ENCODE data around the gene GPSM1.
A peak's percentile ranks its signal among the peaks of the same experiment; 100 is the strongest.

Gene GPSM1

GRCh38 chr9:136308006-136308701, 19.2 kb upstream of the GPSM1 start:
- Histone ChIP-seq H3K4me3 (ENCODE audit: low read depth in 1 of 2, low read length in 2 of 2) (no peak overlapping the region), H3K9me3 (ENCODE audit: insufficient read depth, low read length, severe bottlenecking) (no peaks in the 10 kb centered on the region), H3K4me1 (ENCODE audit: insufficient read depth, low read length) (no peaks in the 10 kb centered on the region; the same call in 1 of the 2 replicates), H3K9ac (ENCODE audit: low read depth, low read length) (no peak overlapping the region), H3K27ac (ENCODE audit: low read length) (no peak overlapping the region), H3K27me3 (ENCODE audit: insufficient read depth, low read length, poor library complexity) (no peaks in the 10 kb centered on the region), H4K20me1 (ENCODE audit: insufficient read depth, low read length) (peaks cover 8% of the 10 kb centered on the region; the same call in 1 of the 2 replicates), H3K79me2 (ENCODE audit: insufficient read depth, low read length) (no peaks in the 10 kb centered on the region), H2AFZ (ENCODE audit: low read depth, low read length) (no peak overlapping the region), H3K36me3 (ENCODE audit: insufficient read depth, low read length) (no peaks in the 10 kb centered on the region), H3K4me2 (ENCODE audit: insufficient read depth, low read length) (no peak overlapping the region)
- ATAC-seq (ENCODE audit: insufficient read depth, low read depth) (no peak), DNase-seq (no peak)
- TF ChIP-seq, protein P1, sequence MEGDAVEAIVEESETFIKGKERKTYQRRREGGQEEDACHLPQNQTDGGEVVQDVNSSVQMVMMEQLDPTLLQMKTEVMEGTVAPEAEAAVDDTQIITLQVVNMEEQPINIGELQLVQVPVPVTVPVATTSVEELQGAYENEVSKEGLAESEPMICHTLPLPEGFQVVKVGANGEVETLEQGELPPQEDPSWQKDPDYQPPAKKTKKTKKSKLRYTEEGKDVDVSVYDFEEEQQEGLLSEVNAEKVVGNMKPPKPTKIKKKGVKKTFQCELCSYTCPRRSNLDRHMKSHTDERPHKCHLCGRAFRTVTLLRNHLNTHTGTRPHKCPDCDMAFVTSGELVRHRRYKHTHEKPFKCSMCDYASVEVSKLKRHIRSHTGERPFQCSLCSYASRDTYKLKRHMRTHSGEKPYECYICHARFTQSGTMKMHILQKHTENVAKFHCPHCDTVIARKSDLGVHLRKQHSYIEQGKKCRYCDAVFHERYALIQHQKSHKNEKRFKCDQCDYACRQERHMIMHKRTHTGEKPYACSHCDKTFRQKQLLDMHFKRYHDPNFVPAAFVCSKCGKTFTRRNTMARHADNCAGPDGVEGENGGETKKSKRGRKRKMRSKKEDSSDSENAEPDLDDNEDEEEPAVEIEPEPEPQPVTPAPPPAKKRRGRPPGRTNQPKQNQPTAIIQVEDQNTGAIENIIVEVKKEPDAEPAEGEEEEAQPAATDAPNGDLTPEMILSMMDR (IDR thresholded peaks at IDR 0.05; ENCODE audit: borderline replicate concordance, extremely low read depth, low read length, poor library complexity, severe bottlenecking): no peak
- TF ChIP-seq EZH2 (IDR thresholded peaks at IDR 0.05; ENCODE audit: borderline replicate concordance, low read depth, low read length, severe bottlenecking): no peak

- Histone ChIP-seq H4K20me1 (ENCODE audit: insufficient read depth, low read length) (peaks cover 8% of the 10 kb centered on the region; the same call in 1 of the 2 replicates), H3K4me3 (ENCODE audit: low read depth in 1 of 2, low read length in 2 of 2) (no peak overlapping the region), H2AFZ (ENCODE audit: low read depth, low read length) (no peak overlapping the region), H3K27me3 (ENCODE audit: insufficient read depth, low read length, poor library complexity) (no peaks in the 10 kb centered on the region), H3K4me1 (ENCODE audit: insufficient read depth, low read length) (no peaks in the 10 kb centered on the region; the same call in 1 of the 2 replicates), H3K4me2 (ENCODE audit: insufficient read depth, low read length) (no peak overlapping the region), H3K36me3 (ENCODE audit: insufficient read depth, low read length) (no peaks in the 10 kb centered on the region), H3K27ac (ENCODE audit: low read length) (no peak overlapping the region), H3K79me2 (ENCODE audit: insufficient read depth, low read length) (no peaks in the 10 kb centered on the region), H3K9me3 (ENCODE audit: insufficient read depth, low read length, severe bottlenecking) (no peaks in the 10 kb centered on the region), H3K9ac (ENCODE audit: low read depth, low read length) (no peak overlapping the region)
- ATAC-seq (ENCODE audit: insufficient read depth, low read depth): no peak
- TF ChIP-seq EZH2 (IDR thresholded peaks at IDR 0.05; ENCODE audit: borderline replicate concordance, low read depth, low read length, severe bottlenecking): no peak
- TF ChIP-seq, protein P1 (IDR thresholded peaks at IDR 0.05; ENCODE audit: borderline replicate concordance, extremely low read depth, low read length, poor library complexity, severe bottlenecking): no peak
- no peak for DNase-seq
These were observed 18.7 kb upstream of the GPSM1 start for GRCh38 chr9:136308702-136309053.

GRCh38 chr9:136309101-136309801, 18.1 kb upstream of the GPSM1 start:
- peak; percentile 58 for DNase-seq
- H3K4me1 ChIP-seq (ENCODE audit: insufficient read depth, low read length): no peaks in the 10 kb centered on the region; the same call in 1 of the 2 replicates

More at GRCh38 chr9:136309101-136309801, 18.1 kb upstream of the GPSM1 start:
- H3K27ac ChIP-seq (ENCODE audit: low read length): no peak overlapping the region
- H3K9ac ChIP-seq (ENCODE audit: low read depth, low read length): no peak overlapping the region
- no peaks in the 10 kb centered on the region for H3K36me3 ChIP-seq (ENCODE audit: insufficient read depth, low read length)
- TF ChIP-seq, protein P1 (IDR thresholded peaks at IDR 0.05; ENCODE audit: borderline replicate concordance, extremely low read depth, low read length, poor library complexity, severe bottlenecking): no peak
- no peak for TF ChIP-seq EZH2 (IDR thresholded peaks at IDR 0.05; ENCODE audit: borderline replicate concordance, low read depth, low read length, severe bottlenecking)
- H3K27me3 ChIP-seq (ENCODE audit: insufficient read depth, low read length, poor library complexity): no peaks in the 10 kb centered on the region
- H3K79me2 ChIP-seq (ENCODE audit: insufficient read depth, low read length): no peaks in the 10 kb centered on the region
- H3K4me2 ChIP-seq (ENCODE audit: insufficient read depth, low read length): no peak overlapping the region
- H4K20me1 ChIP-seq (ENCODE audit: insufficient read depth, low read length): peaks cover 8% of the 10 kb centered on the region; the same call in 1 of the 2 replicates
- H2AFZ ChIP-seq (ENCODE audit: low read depth, low read length): no peak overlapping the region
- H3K4me3 ChIP-seq (ENCODE audit: low read depth in 1 of 2, low read length in 2 of 2): no peak overlapping the region
- peak; percentile 60 for ATAC-seq (ENCODE audit: insufficient read depth, low read depth)
- no peaks in the 10 kb centered on the region for H3K9me3 ChIP-seq (ENCODE audit: insufficient read depth, low read length, severe bottlenecking)

Data from DND-41 (cell line).